GM21723 (cell line): ENCODE data around the gene PIGM.

Experiments
- ATAC-seq: cut with Tn5 transposase; IDR thresholded peaks from one replicate; pipeline ENCODE4 v1.9.1; 2021; ENCODE audit warnings: mild to moderate bottlenecking, moderate library complexity; ENCODE audit not compliant: unreplicated experiment

Gene PIGM

GRCh38 chr1:159990005-159990404 lies 41.8 kb downstream of the PIGM start:
- ATAC-seq: no peak

GRCh38 chr1:159989581-159989980 lies 42.2 kb downstream of the PIGM start:
- no peak for ATAC-seq

GRCh38 chr1:159988006-159988405 lies 43.8 kb downstream of the PIGM start:
- no peak for ATAC-seq

- ATAC-seq: no peak
Observed at GRCh38 chr1:159987186-159987585, 44.6 kb downstream of the PIGM start.

- ATAC-seq: no peak
Observed at GRCh38 chr1:159986531-159986930, 45.3 kb downstream of the PIGM start.

GRCh38 chr1:159986093-159986492 lies 45.7 kb downstream of the PIGM start:
- ATAC-seq: no peak

- ATAC-seq: no peak
Observed at GRCh38 chr1:159985473-159985872, 46.3 kb downstream of the PIGM start.

- no peak for ATAC-seq
Observed at GRCh38 chr1:159983681-159984080, 48.1 kb downstream of the PIGM start.

GRCh38 chr1:159982280-159982679 lies 49.5 kb downstream of the PIGM start:
- ATAC-seq: no peak

GRCh38 chr1:159981351-159982055 lies 50.3 kb downstream of the PIGM start:
- no peak for ATAC-seq

- no peak for ATAC-seq
Observed at GRCh38 chr1:159980786-159981185, 51.0 kb downstream of the PIGM start.

- no peak for ATAC-seq
Observed at GRCh38 chr1:159980076-159980475, 51.7 kb downstream of the PIGM start.

- no peak for ATAC-seq
Observed at GRCh38 chr1:159979257-159979656, 52.5 kb downstream of the PIGM start.

GRCh38 chr1:159978107-159978398 lies 53.7 kb downstream of the PIGM start:
- no peak for ATAC-seq

GRCh38 chr1:159977364-159978106 lies 54.3 kb downstream of the PIGM start:
- ATAC-seq: no peak
